HG03432 (cell line): ENCODE results near the gene DYNC1H1.

Source experiments
- ATAC-seq: cut with Tn5 transposase; IDR thresholded peaks from one replicate; pipeline ENCODE4 v1.9.1; 2021; ENCODE audit warnings: mild to moderate bottlenecking, moderate library complexity; ENCODE audit not compliant: unreplicated experiment

The DYNC1H1 gene

GRCh38 chr14:101988377-101988776 lies 24.0 kb downstream of the DYNC1H1 start:
- no peak for ATAC-seq

- ATAC-seq, result no peak
Observed at GRCh38 chr14:101991352-101991751, 27.0 kb downstream of the DYNC1H1 start.

GRCh38 chr14:101992708-101993107 lies 28.3 kb downstream of the DYNC1H1 start:
- ATAC-seq, result peak; percentile 91

- ATAC-seq, result no peak
Observed at GRCh38 chr14:101997429-101998336, 33.3 kb downstream of the DYNC1H1 start.

- ATAC-seq, result no peak
Observed at GRCh38 chr14:102000902-102001301, 36.5 kb downstream of the DYNC1H1 start.

- no peak for ATAC-seq
Observed at GRCh38 chr14:102005336-102005735, 41.0 kb downstream of the DYNC1H1 start.

GRCh38 chr14:102007916-102008418 lies 43.6 kb downstream of the DYNC1H1 start:
- ATAC-seq, result no peak

- ATAC-seq, result no peak
Observed at GRCh38 chr14:102008891-102009290, 44.5 kb downstream of the DYNC1H1 start.

GRCh38 chr14:102011631-102012030 lies 47.3 kb downstream of the DYNC1H1 start:
- ATAC-seq, result no peak

- ATAC-seq, result no peak
Observed at GRCh38 chr14:102012336-102012735, 48.0 kb downstream of the DYNC1H1 start.

- ATAC-seq, result no peak
Observed at GRCh38 chr14:102013669-102014200, 49.4 kb downstream of the DYNC1H1 start.

GRCh38 chr14:102015045-102015685 lies 50.8 kb downstream of the DYNC1H1 start:
- ATAC-seq, result no peak

- ATAC-seq, result no peak
Observed at GRCh38 chr14:102015771-102016170, 51.4 kb downstream of the DYNC1H1 start.

- no peak for ATAC-seq
Observed at GRCh38 chr14:102016420-102017090, 52.2 kb downstream of the DYNC1H1 start.

- no peak for ATAC-seq
Observed at GRCh38 chr14:102018251-102018650, 53.9 kb downstream of the DYNC1H1 start.

- no peak for ATAC-seq
Observed at GRCh38 chr14:102019006-102019540, 54.7 kb downstream of the DYNC1H1 start.

- ATAC-seq, result no peak
Observed at GRCh38 chr14:102020058-102020971, 55.9 kb downstream of the DYNC1H1 start.

GRCh38 chr14:102026934-102027333 lies 62.6 kb downstream of the DYNC1H1 start:
- ATAC-seq, result no peak

- ATAC-seq, result no peak
Observed at GRCh38 chr14:102027951-102028350, 63.6 kb downstream of the DYNC1H1 start.

- no peak for ATAC-seq
Observed at GRCh38 chr14:102028733-102029132, 64.4 kb downstream of the DYNC1H1 start.
